Activated CD8-positive, alpha-beta memory T cell treated with anti-CD3 and anti-CD28 coated beads for 24 hours (primary cell): ENCODE data around the gene NDUFA13.
A peak's percentile ranks its signal among the peaks of the same experiment; 100 is the strongest.

Experiments used
- DNase-seq: peaks from one replicate; pipeline ENCODE4 v3.0.0-alpha.2; 2020

NDUFA13 gene

DNA sequence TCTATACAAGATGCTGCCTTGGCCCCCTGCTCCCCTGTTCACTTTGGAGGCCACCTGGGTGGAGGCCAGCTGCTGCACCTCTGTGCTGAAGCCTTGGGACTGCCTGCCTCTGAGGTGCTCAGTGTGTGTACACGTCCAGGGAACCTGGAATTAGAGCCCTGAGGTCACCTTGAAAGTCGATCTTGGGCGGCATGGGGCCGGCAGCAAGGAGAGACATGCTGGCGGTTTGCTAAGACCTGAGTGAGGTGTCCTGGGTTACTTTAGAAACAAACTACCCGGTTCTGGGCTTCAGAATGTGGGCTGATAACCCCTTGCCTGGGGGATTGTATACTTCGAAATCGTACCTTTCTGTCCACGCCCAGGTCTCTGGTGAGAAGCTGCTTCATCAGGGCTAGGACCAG, 26.2 kb upstream of the NDUFA13 start:
- no peak for DNase-seq

DNA sequence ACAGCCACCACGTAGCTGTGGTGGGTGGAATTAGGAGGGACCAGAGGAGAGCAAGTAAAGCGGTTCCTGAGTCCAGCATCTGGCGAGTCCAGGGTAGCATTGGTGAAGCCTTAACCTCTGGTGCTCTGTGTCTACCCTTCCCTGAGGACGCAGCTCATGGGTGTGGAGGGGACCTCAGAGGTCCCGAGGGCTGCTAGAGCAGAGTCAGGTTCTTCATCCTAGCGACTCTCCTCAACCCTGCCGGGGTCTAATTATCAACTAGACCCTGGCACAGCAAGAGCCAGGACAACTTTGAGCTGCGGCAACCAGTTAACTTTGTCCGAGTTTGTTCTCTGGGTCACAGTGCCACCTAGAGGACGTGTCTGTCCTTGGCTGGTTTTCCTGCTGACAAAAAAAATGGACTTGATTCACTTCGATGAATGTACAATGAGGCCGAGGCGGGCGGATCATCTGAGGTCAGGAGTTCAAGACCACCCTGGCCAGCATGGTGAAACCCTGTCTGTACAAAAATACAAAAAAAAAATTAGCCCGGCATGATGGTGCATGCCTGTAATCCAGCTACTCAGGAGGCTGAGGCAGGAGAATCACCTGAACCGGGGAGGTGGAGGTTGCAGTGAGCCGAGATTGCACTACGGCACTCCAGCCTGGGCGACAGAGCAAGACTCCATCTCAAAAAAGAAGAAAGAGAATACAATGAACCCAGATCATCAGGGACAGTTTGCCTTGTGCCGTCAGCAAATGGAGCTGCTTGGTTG, 25.6 kb upstream of the NDUFA13 start:
- peak; percentile 89 for DNase-seq

DNA sequence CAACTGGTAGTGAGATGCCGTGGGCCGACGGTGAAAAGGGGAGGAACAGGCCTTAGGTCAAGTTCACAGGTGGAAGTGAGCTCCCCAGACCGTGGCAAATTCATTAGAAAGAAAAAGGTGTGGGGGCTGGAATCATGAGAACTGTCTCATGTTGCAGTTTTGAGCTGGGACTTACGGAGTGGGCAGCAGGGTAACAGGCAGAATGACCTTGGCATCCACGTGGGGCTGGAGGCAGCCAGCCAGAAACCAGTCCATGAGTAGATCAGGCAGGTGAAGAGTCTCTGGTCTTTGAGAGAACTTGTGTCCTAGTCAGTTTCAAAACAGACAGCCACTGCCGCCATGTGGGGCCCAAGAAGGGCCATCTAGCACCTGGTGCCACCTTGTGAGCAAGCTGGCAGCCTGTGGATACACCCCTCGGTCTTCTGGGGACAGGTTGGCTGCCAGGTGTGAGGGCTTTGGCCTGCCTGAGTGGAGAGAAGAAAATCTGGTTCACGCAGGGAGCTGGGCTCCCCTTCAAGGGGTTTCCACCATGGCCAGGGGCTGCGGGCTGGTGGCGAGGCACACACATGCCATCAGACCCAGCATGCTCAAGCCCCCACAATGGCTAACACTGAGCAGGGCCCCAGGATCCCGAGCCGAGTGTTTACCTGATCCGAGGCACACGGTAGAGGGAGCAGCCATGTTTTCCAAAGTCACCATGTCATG, 24.6 kb upstream of the NDUFA13 start:
- no peak for DNase-seq

GRCh38 chr19:19492026-19492610, 23.9 kb upstream of the NDUFA13 start:
- DNase-seq: no peak

GRCh38 chr19:19493841-19494546, 22.0 kb upstream of the NDUFA13 start:
- DNase-seq: no peak

- no peak for DNase-seq
Observed at GRCh38 chr19:19495614-19496603, 20.1 kb upstream of the NDUFA13 start.

DNA sequence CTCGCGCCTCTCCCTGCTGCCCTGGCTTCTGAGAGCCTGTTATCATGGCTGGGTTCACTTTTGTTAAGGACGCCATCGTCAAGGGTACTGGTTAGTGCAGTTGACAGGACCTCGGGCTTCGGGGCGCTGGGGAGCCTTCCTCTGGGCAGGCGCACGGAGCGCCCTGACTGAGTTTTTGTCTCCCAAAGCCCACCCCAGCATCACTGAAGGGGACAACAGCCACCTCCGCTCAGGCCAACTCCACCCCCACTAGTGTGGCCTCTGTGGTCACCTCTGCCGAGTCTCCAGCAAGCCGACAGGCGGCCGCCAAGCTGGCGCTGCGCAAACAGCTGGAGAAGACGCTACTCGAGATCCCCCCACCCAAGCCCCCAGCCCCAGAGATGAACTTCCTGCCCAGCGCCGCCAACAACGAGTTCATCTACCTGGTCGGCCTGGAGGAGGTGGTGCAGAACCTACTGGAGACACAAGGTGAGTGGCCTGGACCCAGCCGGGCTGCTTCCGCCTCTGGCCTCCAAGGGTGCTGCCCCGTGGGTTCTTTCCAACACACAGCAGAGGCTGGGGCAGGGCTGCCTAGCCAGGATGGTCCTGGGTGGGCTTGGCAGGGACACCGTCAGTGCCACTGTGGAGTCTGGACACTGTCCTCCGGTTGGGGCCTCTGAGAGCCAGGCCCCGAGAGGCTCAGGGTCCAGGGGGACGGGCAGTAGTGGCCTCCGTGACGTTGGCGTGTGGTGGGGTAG, 17.6 kb upstream of the NDUFA13 start:
- no peak for DNase-seq

GRCh38 chr19:19499272-19499995, 16.6 kb upstream of the NDUFA13 start:
- no peak for DNase-seq

DNA sequence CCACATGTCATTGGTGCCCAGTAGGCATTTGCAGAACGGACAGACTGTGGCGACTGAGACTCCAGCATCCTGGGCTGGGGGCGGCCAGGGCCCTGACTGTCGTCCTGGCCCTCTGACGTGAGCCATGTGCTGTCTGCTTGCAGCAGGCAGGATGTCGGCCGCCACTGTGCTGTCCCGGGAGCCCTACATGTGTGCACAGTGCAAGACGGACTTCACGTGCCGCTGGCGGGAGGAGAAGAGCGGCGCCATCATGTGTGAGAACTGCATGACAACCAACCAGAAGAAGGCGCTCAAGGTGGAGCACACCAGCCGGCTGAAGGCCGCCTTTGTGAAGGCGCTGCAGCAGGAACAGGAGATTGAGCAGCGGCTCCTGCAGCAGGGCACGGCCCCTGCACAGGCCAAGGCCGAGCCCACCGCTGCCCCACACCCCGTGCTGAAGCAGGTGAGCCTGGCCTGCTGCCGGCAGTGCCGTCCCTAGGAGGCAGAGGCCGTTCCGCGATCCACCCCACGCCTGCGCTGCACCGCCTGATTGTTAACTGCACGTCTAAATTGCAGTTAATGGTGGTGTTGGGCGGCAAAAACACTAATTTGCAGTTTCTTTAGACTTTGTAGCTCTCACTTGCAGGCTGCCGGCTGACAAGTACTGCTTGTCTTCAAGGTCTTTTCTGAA, 14.9 kb upstream of the NDUFA13 start:
- DNase-seq: no peak

DNA sequence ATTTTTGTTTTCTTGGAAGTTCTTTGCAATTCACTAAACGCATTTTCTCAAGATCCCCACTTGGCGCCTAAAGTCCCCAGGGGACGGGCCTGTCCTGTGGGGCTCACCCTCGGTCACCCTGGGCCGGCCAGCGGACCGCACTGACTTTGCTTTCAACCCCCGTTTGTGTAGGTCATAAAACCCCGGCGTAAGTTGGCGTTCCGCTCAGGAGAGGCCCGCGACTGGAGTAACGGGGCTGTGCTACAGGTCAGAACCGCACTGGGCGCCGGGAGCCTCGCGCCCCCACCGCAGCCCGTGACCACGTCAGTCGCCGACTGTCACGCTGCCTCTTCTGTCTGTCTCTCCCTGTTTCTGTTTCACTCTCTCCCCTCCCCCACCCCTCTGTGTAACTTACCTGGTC, 14.2 kb upstream of the NDUFA13 start:
- no peak for DNase-seq

DNA sequence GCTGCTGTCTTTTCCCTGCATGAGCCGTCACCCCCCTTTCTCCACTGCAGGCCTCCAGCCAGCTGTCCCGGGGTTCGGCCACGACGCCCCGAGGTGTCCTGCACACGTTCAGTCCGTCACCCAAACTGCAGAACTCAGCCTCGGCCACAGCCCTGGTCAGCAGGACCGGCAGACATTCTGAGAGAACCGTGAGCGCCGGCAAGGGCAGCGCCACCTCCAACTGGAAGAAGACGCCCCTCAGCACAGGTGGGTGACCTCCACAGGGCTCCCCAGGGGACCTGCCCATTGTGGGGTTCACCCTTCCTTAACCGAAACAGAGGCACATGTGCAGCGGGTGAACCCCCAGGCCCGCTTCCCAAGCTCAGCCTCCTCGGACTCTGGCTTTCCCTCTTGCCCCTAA, 13.7 kb upstream of the NDUFA13 start:
- DNase-seq: no peak

DNA sequence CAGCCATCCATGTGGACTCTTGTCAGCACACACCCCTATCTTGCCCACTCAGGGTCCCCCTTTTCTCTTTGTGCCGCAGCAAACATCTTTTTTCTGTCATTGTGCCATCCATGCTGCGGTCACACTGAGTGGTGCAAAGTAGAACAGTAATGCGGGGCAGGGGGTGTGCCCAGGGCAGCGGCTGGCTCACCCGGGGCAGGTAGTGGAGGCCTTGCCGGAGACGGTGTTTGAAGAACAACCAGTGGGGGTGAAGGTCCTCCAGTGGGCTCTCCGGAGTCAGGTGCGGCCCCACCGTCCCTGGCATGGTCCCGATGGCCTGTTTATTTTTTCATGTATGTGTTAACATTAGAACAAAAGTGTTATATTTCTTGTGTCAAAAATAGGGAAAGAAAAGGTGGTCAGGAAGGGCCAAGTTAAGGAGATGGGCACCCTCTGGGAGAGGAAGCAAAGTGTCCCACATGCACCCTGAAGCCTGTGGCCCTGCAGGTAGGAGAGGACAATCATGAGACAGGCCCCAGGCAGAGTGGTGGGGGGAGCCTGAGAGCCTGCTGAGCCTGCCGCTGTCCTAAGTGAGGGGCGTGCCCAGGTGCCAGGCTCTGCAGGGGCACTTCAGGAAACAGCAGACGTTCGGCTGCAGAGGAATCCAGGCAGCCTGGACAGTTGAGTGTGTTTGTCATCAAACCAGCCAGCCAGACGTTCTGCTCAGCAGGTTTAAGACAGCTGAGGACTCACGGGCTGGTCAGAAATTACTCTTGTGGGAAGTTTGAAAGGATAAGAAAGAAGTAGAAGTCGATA, 13.0 kb upstream of the NDUFA13 start:
- DNase-seq: no peak

DNA sequence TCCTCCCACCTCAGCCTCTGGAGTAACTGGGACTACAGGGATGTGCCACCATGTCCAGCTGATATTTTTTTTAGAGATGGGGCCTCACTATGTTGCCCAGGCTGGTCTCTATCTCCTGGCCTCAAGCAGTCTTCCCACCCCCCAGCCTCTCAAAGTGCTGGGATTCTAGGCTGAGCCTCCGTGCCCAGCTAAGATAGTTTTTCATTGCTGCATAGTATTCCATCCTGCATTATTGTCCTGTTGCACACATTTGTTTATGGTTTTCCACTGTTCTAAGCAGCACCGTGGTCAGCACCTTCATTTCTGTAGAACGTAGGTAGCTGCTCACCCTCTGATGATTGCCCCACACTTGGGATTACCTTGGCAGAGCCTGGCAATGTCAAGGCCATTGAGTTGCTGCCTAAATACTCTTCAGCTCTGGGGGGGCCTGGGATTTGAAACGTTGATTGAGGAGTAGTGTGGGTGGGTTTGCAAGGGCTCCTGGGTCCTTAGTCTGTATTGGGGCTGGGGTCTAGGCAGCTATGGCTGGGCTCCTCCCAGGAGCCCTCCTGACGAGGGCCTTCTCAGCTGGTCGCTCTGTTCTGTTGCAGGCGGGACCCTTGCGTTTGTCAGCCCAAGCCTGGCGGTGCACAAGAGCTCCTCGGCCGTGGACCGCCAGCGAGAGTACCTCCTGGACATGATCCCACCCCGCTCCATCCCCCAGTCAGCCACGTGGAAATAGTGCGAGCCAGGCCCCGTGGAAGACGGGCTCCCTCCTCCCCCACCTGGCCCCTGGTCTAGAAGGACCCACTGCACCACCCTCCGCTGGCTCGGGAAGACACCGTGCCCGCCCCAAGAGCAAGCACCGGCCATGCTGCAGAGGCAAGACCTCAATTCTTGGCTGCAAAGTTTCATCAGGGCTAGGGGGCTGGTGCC, 11.0 kb upstream of the NDUFA13 start:
- no peak for DNase-seq

GRCh38 chr19:19505669-19506326, 10.2 kb upstream of the NDUFA13 start:
- no peak for DNase-seq

DNA sequence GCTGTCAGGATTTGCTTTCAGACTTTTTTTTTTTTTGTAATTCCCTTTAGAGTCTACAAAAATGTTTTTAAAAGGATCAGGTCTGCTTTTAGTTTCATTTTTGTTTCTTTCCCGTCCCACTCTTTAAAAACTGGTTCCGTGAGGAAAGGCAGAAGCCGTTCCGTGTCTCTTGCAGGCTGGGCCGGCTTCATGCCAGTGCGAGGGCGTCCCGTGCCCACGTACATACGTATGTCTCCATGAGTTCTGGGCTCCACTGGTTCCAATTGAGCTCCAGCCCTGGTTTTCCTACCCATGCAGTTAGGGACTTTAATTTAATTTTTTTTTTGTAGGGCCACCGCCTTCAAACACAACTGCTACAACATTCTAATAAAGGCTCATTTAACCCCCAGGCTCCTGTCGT, 9.4 kb upstream of the NDUFA13 start:
- DNase-seq: no peak

- DNase-seq: no peak
Observed at GRCh38 chr19:19507354-19507753, 8.7 kb upstream of the NDUFA13 start.

- DNase-seq: no peak
Observed at GRCh38 chr19:19508217-19508616, 7.8 kb upstream of the NDUFA13 start.

DNA sequence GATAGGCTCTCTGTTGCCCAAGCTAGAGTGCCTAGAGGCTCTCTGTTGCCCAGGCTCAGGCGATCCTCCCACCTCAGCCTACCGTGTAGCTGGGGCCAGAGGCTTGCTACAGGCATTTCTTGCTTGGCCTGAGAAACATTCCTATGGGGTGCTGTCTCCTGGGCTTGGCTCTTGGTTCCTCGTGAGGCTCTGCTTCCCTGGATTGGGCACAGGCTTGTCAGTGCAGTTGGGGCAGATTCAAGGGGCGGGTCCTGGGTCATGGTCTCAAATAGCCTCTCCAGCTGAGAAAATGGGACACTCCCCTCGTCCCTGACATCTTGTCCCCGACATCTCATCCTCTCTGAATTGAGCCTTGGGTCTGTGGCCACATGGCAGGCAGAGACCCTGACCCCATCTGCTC, 5.6 kb upstream of the NDUFA13 start:
- no peak for DNase-seq
